RWPE2 (cell line): ENCODE results near the gene SSBP4.

ENCODE experiments used
- ATAC-seq: fragments of 200-7000 bp; cut with Tn5 transposase; 3 replicates; pipeline ENCODE4 v1.9.1; 2021; ENCODE audit warnings: low read depth
- DNase-seq: peaks from one replicate; pipeline ENCODE4 v3.0.0-alpha.2; 2020; ENCODE audit warnings: low spot score
- H3K27ac ChIP-seq: fragments of 450-650 bp; 2 replicates; pipeline ENCODE4 v1.5.1; 2017; ENCODE audit warnings: mild to moderate bottlenecking; ENCODE audit not compliant: poor library complexity, severe bottlenecking
- H3K27me3 ChIP-seq: fragments of 250-450 bp; sonication (Bioruptor Pico); 2 replicates; pipeline ENCODE4 v1.5.1; 2021; ENCODE audit warnings: mild to moderate bottlenecking, moderate library complexity; ENCODE audit not compliant: insufficient read depth, poor library complexity, severe bottlenecking
- H3K36me3 ChIP-seq: fragments of 250-450 bp; sonication (Bioruptor Pico); 2 replicates; pipeline ENCODE4 v1.5.1; 2020; ENCODE audit warnings: low read depth, mild to moderate bottlenecking, moderate library complexity
- H3K4me1 ChIP-seq: fragments of 250-450 bp; sonication (Bioruptor Pico); 2 replicates; pipeline ENCODE4 v1.5.1; 2021; ENCODE audit warnings: mild to moderate bottlenecking, moderate library complexity; ENCODE audit not compliant: insufficient read depth, poor library complexity, severe bottlenecking
- H3K4me3 ChIP-seq: fragments of 250-450 bp; sonication (Bioruptor Pico); 2 replicates; pipeline ENCODE4 v1.5.1; 2021; ENCODE audit warnings: mild to moderate bottlenecking, moderate library complexity; ENCODE audit not compliant: severe bottlenecking
- H3K9me3 ChIP-seq: fragments of 250-450 bp; sonication (Bioruptor Pico); 2 replicates; pipeline ENCODE4 v1.5.1; 2021; ENCODE audit warnings: mild to moderate bottlenecking, moderate library complexity; ENCODE audit not compliant: severe bottlenecking
- TF ChIP-seq, protein P1 (sequence below): fragments of 450-650 bp; IDR thresholded peaks from one replicate; pipeline ENCODE4 v1.5.1; 2017; ENCODE audit warnings: mild to moderate bottlenecking, moderate library complexity; ENCODE audit not compliant: poor library complexity, severe bottlenecking

Gene SSBP4

DNA sequence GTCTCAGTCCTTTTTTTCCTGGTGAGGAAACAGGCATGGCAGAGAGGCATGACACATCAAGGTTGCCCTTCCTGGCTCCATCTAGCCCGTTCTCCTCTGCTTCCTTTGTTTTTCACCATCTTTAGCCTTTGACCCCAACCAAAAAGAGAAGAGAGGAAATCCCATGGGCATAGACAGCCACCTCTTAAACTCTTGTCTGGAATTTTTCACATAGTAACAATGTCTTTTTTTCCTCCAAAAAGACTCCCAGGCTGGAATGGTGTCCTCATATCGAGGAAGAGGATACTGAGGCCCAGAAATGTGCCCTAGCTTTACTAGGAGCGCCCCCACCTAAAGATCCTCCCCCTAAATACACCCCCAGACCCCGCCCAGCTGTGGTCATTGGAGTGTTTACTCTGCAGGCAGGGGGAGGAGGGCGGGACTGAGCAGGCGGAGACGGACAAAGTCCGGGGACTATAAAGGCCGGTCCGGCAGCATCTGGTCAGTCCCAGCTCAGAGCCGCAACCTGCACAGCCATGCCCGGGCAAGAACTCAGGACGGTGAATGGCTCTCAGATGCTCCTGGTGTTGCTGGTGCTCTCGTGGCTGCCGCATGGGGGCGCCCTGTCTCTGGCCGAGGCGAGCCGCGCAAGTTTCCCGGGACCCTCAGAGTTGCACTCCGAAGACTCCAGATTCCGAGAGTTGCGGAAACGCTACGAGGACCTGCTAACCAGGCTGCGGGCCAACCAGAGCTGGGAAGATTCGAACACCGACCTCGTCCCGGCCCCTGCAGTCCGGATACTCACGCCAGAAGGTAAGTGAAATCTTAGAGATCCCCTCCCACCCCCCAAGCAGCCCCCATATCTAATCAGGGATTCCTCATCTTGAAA, 33.3 kb upstream of the SSBP4 start, which contains the start of gene GDF15:
GDF15 (plus strand) TSS at position 484 of the 868 bp plus-strand sequence; CDS start at position 516, 32 bp downstream.
- ATAC-seq, result peak; percentile 66; the same call in 2 of the 3 replicates
- TF ChIP-seq, protein P1, sequence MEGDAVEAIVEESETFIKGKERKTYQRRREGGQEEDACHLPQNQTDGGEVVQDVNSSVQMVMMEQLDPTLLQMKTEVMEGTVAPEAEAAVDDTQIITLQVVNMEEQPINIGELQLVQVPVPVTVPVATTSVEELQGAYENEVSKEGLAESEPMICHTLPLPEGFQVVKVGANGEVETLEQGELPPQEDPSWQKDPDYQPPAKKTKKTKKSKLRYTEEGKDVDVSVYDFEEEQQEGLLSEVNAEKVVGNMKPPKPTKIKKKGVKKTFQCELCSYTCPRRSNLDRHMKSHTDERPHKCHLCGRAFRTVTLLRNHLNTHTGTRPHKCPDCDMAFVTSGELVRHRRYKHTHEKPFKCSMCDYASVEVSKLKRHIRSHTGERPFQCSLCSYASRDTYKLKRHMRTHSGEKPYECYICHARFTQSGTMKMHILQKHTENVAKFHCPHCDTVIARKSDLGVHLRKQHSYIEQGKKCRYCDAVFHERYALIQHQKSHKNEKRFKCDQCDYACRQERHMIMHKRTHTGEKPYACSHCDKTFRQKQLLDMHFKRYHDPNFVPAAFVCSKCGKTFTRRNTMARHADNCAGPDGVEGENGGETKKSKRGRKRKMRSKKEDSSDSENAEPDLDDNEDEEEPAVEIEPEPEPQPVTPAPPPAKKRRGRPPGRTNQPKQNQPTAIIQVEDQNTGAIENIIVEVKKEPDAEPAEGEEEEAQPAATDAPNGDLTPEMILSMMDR, result peak; percentile 59
- Histone ChIP-seq H3K4me3 (peak within 1 kb of the TSS; percentile 49), H3K36me3 (peaks cover 19% of the 10 kb centered on the region), H3K4me1 (peaks cover 14% of the 10 kb centered on the region), H3K27ac (no peak within 1 kb of the TSS), H3K27me3 (no peaks in the 10 kb centered on the region), H3K9me3 (no peaks in the 10 kb centered on the region)
- no peak for DNase-seq

DNA sequence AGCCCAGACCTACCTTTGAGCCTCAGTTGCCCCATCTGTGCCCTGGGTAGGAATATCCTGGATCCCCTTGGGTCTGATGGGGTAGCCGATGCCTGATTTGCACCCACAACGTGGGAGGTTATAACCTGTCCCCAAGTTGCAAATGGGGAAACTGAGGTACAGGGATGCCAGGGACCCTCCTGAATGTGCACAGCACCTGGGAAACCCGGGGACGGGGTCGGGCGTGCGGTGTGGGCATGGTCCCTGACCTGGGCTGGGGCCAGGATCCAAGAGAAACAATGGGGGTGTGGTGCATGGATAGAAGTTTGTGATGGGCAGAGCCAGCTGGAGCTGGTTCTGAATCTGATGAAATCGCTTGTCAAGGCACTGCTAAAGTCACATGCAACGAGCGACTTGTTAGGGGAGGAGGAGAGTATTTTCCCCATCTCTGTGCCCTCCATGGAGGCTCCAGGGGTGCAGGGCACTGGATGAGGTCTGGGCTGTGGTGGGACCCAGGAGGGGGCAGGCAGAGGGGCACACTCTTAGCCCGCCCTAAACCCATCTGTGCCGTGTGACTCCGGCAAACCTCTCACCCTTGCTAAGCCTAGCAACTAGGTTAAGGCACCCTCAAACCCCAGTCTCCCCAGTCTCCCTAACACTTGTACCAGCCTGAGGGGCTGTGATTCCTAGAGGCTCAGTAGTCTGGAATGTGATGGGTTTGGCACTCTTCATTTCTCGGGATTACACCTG, 32.5 kb upstream of the SSBP4 start:
- no peak for DNase-seq

DNA sequence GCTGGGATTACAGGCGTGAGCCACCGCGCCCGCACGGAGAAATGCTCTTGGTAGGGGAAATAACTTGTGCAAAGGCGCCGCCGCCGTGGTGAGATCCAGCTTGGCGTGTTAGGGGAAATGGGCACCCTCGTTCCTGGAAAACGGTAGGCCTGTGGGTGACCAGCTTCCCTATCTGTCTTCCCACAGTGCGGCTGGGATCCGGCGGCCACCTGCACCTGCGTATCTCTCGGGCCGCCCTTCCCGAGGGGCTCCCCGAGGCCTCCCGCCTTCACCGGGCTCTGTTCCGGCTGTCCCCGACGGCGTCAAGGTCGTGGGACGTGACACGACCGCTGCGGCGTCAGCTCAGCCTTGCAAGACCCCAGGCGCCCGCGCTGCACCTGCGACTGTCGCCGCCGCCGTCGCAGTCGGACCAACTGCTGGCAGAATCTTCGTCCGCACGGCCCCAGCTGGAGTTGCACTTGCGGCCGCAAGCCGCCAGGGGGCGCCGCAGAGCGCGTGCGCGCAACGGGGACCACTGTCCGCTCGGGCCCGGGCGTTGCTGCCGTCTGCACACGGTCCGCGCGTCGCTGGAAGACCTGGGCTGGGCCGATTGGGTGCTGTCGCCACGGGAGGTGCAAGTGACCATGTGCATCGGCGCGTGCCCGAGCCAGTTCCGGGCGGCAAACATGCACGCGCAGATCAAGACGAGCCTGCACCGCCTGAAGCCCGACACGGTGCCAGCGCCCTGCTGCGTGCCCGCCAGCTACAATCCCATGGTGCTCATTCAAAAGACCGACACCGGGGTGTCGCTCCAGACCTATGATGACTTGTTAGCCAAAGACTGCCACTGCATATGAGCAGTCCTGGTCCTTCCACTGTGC, 30.9 kb upstream of the SSBP4 start:
- TF ChIP-seq, protein P1, result peak; percentile 94
- Histone ChIP-seq H3K9me3 (no peaks in the 10 kb centered on the region), H3K4me1 (peaks cover 14% of the 10 kb centered on the region), H3K36me3 (peaks cover 19% of the 10 kb centered on the region), H3K27me3 (no peaks in the 10 kb centered on the region), H3K27ac (no peak overlapping the region), H3K4me3 (peak overlapping the region; percentile 10)
- DNase-seq (no peak), ATAC-seq (peak; percentile 32; the same call in 1 of the 3 replicates)

More for the DNA sequence above, 32.5 kb upstream of the SSBP4 start:
- ATAC-seq, result peak; percentile 19; the same call in 1 of the 3 replicates
- Histone ChIP-seq H3K36me3 (peaks cover 19% of the 10 kb centered on the region), H3K4me3 (peak overlapping the region; percentile 49), H3K27ac (no peak overlapping the region), H3K27me3 (no peaks in the 10 kb centered on the region), H3K4me1 (peaks cover 14% of the 10 kb centered on the region), H3K9me3 (no peaks in the 10 kb centered on the region)
- TF ChIP-seq, protein P1, result no peak

GRCh38 chr19:18388960-18389725, 30.1 kb upstream of the SSBP4 start:
- DNase-seq (no peak), ATAC-seq (no peak)
- Histone ChIP-seq H3K27ac (no peak overlapping the region), H3K4me1 (peaks cover 14% of the 10 kb centered on the region), H3K27me3 (no peaks in the 10 kb centered on the region), H3K36me3 (peaks cover 19% of the 10 kb centered on the region), H3K4me3 (no peak overlapping the region), H3K9me3 (no peaks in the 10 kb centered on the region)
- TF ChIP-seq, protein P1, result no peak
